Stimulated activated CD8-positive, alpha-beta memory T cell treated with anti-CD3 and anti-CD28 coated beads, Interleukin-15, amount 100 ng/mL, for 4 hours (primary cell): Measurements from ENCODE around the gene MPHOSPH9.
"Not testable (repeated sequence)": the region's sequence is repeated elsewhere in the genome, so short reads cannot be mapped to it uniquely, and the experiment has no call there.

Experiments
- DNase-seq, 2 donors: peaks; one replicate each; pipeline ENCODE4 v3.0.0-alpha.2; 2020; ENCODE audit warnings: low read depth in 2 of 2

Gene MPHOSPH9

DNA sequence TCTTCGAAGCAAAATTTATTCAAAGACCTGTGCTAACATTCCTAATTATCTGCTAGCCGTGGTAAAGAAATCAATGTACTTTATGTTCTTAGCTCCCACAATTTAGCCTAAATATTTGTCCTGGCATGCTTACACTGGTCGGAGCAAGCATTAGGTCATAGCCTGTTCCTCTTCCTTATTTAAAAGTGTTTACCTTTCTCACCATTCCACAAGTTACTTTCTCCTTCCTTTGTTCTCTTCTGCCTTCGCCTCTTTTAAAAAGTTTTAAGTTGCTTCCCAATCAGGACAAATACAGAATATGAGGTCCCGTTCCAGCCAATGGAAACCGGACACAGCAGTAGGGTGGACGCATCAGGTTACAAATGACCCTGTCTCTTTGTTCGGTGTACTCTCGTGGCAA lies 27.1 kb upstream of the MPHOSPH9 start:
- DNase-seq: no peak

DNA sequence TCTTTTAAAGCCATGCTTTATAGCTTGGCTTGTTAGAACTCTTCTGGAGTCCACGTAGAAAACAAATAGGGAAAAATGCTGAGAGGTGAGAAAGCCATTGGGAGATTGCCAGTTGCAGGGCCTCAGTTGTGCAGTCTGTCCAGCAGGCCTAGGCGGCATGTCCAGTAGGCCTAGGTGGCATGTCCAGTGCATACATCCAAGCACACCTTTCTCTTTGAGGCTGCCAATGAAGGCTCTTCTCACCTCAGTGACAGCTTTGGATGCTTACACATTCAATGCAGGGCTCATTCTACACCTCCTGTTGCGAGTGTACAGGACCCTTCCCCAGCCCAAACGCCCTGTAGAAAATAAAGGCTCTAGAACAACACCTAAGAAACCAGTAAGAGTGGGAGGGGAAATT lies 25.7 kb upstream of the MPHOSPH9 start:
- DNase-seq: no peak

GRCh38 chr12:123254853-123255446 lies 22.0 kb upstream of the MPHOSPH9 start:
- DNase-seq: no peak

DNA sequence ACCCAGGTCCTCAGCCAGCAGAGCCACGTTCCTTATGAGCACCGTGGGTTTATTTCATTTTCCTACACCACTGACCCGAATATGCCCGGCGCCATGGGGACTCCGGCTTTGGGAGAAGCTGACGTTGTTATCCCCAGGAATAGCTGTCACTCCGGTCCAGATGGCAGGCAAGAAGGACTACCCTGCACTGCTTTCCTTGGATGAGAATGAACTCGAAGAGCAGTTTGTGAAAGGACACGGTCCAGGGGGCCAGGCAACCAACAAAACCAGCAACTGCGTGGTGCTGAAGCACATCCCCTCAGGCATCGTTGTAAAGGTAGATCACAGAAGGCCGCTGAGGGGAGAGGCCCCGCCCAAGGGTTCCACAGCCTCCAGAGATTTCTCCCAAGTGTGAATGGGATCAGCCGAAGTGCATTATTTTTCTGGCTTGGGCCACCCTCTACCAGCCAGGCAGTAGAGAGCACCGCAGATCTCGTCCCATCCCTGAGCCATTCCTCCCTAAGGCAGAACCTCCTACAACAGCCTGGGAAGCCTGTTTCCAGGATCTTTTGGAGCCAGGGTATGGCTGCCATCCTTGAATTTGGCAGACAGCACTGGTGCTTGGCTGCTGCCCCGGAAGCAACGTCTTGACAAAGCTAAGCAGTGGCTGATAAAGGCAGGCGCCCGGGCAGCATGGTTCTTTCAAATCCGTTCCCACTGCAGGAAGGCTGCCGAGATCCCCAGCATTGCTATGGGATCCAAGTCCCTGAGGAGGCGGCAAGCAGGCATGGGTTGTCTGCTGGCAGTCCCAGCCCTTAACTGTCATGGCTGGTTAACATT lies 20.9 kb upstream of the MPHOSPH9 start:
- DNase-seq: no peak

- not testable (repeated sequence) for DNase-seq
Observed at GRCh38 chr12:123252365-123252764, 19.4 kb upstream of the MPHOSPH9 start.

DNA sequence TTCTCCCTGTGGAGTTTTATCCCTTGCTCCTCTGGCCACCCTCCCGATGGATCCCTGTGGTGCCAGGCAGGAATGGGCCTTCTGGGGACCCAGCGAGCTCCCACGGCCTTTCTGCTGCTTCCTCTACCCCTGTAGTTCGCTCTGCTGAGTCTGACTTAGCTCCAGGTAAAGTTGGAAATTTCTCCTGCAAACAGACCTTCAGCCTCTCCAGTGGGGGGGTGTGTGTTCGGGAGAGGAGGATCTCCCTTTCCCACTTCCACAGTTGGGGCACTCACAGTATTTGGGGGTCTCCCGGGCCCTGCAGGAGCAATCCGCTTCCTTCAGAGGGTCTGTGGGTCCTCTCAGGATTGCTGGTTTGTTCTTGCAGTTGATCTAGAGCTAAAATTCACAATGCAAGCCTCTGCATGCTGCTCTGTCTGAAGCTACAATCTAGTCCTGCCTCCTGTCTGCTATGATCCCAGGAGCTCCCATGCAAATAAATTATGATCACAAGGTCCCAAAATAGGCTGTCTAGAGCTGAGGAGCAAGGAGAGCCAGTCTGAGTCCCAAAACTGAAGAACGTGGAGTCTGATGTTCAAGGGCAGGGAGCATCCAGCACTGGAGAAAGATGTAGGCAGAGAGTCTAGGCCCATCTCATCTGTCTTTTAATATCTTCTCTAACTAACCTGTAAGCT lies 18.6 kb upstream of the MPHOSPH9 start:
- DNase-seq: no peak

DNA sequence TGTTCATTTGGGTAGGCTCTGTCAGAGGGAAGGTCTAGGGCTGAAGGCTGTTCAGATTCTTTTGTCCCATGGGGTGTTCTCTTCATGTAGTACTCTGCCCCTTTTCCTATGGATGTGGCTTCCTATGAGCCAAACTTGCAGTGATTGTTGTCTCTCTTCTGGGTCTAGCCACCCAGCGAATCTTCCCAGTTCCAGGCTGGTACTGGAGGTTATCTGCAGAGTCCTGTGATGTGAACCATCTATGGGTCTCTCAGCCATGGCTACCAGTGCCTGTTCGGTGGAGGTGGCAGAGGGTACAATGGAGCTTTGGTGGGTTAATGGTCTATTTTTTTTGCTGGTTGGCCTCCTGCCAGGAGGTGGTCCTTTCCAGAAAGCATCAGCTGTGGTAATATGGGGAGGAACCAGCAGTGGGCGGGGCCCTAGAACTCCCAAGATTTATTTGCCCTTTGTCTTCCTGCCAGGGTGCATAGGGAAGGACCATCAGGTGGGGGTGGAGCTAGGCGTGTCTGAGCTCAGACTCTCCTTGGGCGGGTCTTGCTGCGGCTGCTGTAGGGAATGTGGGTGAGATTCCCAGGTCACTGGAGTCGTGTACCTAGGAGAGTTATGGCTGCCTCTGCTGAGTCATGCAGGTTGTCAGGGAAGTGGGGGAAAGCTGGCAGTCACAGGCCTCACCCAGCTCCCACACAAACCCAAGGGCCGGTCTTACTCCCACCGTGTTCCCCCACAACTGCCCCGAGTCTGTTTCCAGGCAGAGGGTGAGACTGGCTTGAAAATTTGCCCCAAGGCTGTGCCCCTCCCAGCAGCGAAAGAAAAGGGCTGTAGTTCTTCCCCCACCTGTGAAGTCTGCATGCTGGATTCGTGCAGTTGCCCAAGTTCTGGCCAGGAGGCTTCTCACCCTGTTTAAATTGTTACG lies 17.8 kb upstream of the MPHOSPH9 start:
- no peak for DNase-seq

GRCh38 chr12:123248996-123249741 lies 16.2 kb upstream of the MPHOSPH9 start:
- DNase-seq: not testable (repeated sequence)

DNA sequence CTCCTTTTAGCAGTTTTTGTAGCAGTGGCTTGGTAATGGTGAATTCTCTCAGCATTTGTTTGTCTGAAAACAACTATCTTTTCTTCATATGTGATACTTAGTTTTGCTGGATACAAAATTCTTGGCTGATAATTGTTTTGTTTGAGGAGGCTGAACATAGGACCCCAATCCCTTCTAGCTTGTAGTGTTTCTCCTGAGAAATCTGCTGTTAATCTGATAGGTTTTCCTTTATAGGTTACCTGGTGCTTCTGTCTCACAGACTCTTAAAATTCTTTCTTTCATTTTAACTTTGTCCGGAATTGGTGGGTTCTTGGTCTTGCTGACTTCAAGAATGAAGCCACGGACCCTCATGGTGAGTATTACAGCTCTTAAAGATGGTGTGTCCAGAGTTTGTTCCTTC lies 15.2 kb upstream of the MPHOSPH9 start:
- DNase-seq: not testable (repeated sequence)

DNA sequence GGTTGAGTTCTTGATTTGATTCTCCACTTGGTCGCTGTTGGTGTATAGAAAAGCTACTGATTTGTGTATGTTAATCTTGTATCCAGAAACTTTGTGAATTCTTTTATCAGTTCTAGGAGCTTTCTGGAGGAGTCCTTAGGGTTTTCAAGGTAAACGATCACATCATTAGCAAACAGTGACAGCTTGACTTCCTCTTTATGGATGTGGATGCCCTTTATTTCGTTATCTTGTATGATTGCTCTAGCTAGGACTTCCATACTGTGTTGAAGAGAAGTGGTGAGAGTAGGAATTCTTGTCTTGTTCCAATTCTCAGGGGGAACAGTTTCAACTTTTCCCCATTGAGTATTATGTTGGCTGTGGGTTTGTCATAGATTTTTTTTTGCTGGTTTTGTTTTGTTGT lies 12.7 kb upstream of the MPHOSPH9 start:
- no peak for DNase-seq

- no peak for DNase-seq
Observed at GRCh38 chr12:123243671-123244262, 10.8 kb upstream of the MPHOSPH9 start.

- no peak for DNase-seq
Observed at GRCh38 chr12:123242116-123242904, 9.4 kb upstream of the MPHOSPH9 start.

DNA sequence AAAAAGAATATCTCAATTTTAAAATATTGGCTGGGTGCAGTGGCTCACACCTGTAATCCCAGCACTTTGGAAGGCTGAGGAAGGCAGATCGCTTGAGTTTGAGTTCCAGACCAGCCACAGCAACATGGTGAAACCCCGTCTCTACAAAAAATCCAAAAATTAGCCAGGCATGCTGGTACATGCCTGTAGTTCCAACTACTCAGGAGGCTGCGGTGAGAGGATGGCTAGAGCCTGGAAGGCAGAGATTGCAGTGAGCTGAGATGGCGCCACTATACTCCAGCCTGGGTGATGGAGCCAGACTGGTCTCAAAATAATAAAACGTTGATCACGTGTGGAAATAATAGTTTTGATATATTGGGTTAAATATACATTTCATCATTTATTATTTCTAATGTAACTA lies 6.0 kb upstream of the MPHOSPH9 start:
- no peak for DNase-seq

- no peak for DNase-seq
Observed at GRCh38 chr12:123238330-123238682, 5.4 kb upstream of the MPHOSPH9 start.

DNA sequence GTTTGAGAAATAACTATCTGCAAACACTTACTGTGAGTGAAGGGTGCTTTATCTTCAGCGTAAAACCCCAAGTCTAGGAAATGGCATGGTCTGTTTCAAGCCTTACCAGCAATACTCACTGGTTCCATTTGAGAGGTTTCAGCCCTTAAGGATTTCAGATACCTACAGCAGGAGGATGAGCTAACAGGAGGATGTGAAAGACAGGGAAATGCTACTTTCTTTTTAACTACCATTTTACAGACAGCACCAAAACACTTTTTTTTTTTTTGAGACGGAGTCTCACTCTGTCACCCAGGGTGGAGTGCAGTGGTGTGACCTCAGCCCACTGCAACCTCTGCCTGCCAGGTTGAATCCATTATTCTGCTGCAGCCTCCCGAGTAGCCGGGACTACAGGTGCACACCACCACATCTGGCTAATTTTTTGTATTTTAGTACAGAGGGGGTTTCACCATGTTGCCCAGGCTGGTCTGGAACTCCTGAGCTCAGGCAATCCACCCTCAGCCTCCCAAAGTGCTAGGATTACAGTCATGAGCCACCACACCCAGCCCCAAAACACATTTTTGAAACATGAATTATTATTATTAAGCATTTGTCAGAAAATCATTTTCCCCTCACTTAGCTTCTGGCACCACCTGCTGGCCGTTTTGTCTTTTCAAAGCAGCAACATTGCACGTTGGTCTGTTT lies 4.8 kb upstream of the MPHOSPH9 start:
- peak; percentile 23 to 50 for DNase-seq

GRCh38 chr12:123233505-123234308 lies 766 bp upstream of the MPHOSPH9 start:
- DNase-seq: no peak

- no peak for DNase-seq
Observed at GRCh38 chr12:123232472-123232806, 502 bp downstream of the MPHOSPH9 start.

- DNase-seq: no peak
Observed at GRCh38 chr12:123231931-123232330, 1.0 kb downstream of the MPHOSPH9 start.

DNA sequence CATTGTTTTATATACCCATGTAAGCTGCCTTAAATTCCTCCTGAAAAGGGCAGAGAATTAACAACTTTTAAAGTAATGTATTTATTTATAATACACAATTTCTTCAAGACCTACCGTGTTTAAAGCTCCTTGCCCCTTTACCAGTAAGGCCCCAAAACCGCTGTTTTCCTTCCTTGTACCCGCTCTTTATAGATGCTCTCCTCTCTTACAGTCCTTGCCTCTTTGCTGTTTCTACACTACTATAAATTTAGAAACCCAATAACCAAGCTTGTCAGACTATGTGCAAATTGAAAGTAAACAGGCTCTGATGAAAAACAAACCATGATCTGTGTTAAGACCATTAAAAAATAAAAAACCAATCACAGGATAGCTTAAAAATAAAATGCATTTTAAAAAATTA lies 3.9 kb downstream of the MPHOSPH9 start:
- DNase-seq: no peak
